Neural crest cell (in vitro differentiated cells): ENCODE results near the gene PFKFB3. TPM values are rescaled to one million over a fixed set of nuclear protein-coding genes. Genes with fewer than 3 reads are reported as not detected.

ENCODE experiments used
- DNase-seq: peaks from one replicate; pipeline ENCODE4 v3.0.0; 2021; ENCODE audit warnings: low read depth, mixed read lengths, low spot score
- H3K27ac Mint-ChIP-seq: one replicate; pipeline ENCODE4 v1.8.0; 2021; ENCODE audit warnings: mild to moderate bottlenecking, mixed read lengths; ENCODE audit not compliant: unreplicated experiment
- H3K27me3 Mint-ChIP-seq: 2 replicates; pipeline ENCODE4 v1.8.0; 2021; ENCODE audit warnings: low read depth, mild to moderate bottlenecking, mixed read lengths
- H3K36me3 Mint-ChIP-seq: 2 replicates; pipeline ENCODE4 v1.8.0; 2021; ENCODE audit warnings: low read depth, mild to moderate bottlenecking, mixed read lengths
- H3K4me1 Mint-ChIP-seq: 2 replicates; pipeline ENCODE4 v1.8.0; 2021; ENCODE audit warnings: mixed read lengths
- H3K4me3 Mint-ChIP-seq: one replicate; pipeline ENCODE4 v1.8.0; 2021; ENCODE audit warnings: mild to moderate bottlenecking, mixed read lengths
- H3K9me3 Mint-ChIP-seq: 2 replicates; pipeline ENCODE4 v1.8.0; 2021; ENCODE audit warnings: mixed read lengths
- total RNA-seq: library from RNA; stranded (reverse); gene quantifications from 2 replicates; pipeline ENCODE4 v1.2.1, GENCODE V29; 2021
- TF ChIP-seq, protein P1 (sequence below): fragments of 200-600 bp; sonication (generic); conservative IDR thresholded peaks from 2 replicates; pipeline ENCODE4 v1.5.0; 2021; ENCODE audit warnings: antibody characterized with exemption, mild to moderate bottlenecking

Gene PFKFB3
- total RNA-seq, 1 donor from 2014 or later: 36.7 TPM

DNA sequence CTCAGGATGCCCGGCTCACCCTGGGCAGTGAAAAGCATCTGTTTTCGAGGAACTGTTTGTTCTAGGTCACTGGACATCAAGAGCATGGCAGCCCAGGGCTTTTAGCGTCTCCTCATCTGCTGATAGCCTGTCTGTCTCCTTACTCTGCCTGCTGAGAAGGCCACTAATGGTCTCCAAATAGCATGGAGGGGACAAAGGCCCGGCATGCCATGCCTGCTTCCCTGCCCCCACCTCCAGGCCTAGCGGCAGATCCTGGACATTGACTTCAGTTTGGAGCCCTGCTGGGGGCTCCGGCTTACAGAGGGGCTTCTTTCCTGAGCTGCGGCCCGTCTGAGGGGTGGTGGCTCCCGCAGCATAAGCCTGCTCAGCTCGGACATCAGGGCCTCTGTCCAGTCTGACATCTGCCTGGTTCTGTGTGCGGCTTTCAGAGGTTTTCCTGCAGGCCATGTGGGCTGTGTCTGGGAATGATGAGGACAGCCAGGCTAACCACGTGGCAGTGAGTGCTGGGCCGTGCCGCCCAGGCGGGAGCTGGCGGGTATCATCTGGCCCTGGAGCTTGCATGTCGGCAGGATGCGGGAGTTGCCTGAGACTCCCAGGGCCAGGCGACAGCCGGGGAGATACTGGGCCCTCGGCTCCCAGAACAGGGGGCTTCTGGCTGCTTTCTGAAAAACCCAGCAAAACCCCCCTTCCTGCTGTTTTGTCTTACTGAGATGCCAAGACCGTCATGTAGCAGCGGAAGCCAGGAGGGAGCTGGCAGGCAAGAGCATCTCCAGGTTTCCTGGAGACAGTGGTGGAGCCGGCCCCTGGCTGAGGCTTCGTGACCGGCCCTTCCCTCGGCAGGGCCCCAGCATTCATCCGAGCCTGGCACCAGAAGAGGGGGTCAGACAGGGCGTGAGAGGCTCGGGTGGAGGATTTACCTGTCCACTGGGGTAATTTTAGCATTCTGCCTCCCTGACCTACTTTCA lies 9.2 kb downstream of the PFKFB3 start:
- Mint-ChIP-seq H3K27me3 (no peaks in the 10 kb centered on the region), H3K4me1 (peaks cover 30% of the 10 kb centered on the region), H3K27ac (peak overlapping the region; percentile 6), H3K9me3 (no peaks in the 10 kb centered on the region), H3K4me3 (peak overlapping the region; percentile 7), H3K36me3 (peaks cover 12% of the 10 kb centered on the region)
- no peak for DNase-seq
- TF ChIP-seq, protein P1, sequence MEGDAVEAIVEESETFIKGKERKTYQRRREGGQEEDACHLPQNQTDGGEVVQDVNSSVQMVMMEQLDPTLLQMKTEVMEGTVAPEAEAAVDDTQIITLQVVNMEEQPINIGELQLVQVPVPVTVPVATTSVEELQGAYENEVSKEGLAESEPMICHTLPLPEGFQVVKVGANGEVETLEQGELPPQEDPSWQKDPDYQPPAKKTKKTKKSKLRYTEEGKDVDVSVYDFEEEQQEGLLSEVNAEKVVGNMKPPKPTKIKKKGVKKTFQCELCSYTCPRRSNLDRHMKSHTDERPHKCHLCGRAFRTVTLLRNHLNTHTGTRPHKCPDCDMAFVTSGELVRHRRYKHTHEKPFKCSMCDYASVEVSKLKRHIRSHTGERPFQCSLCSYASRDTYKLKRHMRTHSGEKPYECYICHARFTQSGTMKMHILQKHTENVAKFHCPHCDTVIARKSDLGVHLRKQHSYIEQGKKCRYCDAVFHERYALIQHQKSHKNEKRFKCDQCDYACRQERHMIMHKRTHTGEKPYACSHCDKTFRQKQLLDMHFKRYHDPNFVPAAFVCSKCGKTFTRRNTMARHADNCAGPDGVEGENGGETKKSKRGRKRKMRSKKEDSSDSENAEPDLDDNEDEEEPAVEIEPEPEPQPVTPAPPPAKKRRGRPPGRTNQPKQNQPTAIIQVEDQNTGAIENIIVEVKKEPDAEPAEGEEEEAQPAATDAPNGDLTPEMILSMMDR: no peak

DNA sequence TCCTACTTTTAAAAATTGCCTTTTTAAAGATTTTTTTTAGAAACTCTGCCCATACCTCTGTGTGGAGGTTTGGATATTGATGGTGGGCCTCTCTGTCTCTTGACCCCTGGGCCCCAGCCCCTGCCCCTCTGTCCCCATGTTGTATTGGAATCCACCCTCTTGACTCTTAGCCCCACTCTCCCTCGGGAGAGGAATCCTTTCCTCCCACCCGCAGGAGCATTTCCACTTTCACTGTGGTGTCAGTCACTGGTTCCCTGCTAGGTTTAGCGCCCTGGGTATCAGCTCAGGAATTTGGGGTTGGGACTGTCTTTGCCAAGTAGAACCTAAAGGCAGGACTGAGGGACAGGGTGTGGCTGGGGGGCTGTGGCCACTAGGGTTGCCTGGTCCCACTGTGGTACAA lies 10.1 kb downstream of the PFKFB3 start:
- no peaks in the 10 kb centered on the region for H3K27me3 Mint-ChIP-seq
- peaks cover 15% of the 10 kb centered on the region for H3K36me3 Mint-ChIP-seq
- TF ChIP-seq, protein P1: no peak
- H3K9me3 Mint-ChIP-seq: no peaks in the 10 kb centered on the region
- peaks cover 27% of the 10 kb centered on the region for H3K4me1 Mint-ChIP-seq
- H3K27ac Mint-ChIP-seq: no peak overlapping the region
- H3K4me3 Mint-ChIP-seq: no peak overlapping the region
- DNase-seq: no peak

DNA sequence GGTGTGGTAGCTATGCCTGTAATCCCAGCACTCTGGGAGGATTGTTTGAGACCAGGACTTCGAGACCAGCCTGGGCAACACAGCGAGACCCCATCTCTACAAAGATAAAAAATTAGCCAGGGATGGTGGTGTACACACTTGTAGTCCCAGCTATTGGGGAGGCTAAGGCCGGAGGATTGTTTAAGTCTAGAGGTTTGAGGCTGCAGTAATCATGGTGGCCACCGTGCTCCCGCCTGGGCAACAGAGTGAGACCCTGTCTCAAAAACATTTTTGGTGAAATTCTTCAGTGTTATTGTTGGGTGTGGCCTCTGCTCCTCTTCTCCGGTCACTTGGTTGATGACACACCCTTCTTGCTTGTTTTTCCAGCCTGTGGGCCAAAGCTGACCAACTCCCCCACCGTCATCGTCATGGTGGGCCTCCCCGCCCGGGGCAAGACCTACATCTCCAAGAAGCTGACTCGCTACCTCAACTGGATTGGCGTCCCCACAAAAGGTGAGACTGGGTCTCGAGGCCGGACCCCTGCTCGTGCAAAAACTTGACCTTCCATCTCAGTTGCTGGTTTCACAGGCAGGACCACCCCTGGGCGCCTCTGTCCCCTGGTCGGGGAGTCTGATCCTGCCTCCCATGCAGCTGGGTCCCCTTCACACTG lies 10.6 kb downstream of the PFKFB3 start:
- H3K27ac Mint-ChIP-seq: no peak overlapping the region

DNA sequence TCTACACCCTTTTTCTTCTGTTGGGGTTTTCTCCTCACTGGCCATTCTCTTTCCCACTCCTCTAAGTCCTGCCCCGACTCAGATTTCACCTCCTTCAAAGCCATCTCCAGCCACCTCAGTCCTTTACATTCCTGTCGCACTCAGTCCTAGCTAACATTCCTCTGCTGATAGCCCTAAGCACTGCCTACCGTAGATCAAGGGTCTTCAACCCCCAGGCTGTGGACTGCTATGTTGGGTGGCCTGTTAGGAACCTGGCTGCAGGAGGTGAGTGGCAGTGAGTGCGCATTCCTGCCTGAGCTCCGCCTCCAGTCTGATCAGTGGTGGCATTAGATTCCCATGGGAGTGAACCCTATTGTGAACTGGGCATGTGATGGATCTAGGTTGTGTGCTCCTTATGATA lies 11.2 kb downstream of the PFKFB3 start:
- no peak for DNase-seq
- H3K27me3 Mint-ChIP-seq: no peaks in the 10 kb centered on the region
- no peaks in the 10 kb centered on the region for H3K9me3 Mint-ChIP-seq
- no peak overlapping the region for H3K27ac Mint-ChIP-seq
- TF ChIP-seq, protein P1: no peak
- peaks cover 19% of the 10 kb centered on the region for H3K4me1 Mint-ChIP-seq
- H3K4me3 Mint-ChIP-seq: no peak overlapping the region
- peaks cover 15% of the 10 kb centered on the region for H3K36me3 Mint-ChIP-seq

More for the DNA sequence above, 10.6 kb downstream of the PFKFB3 start:
- peaks cover 24% of the 10 kb centered on the region for H3K4me1 Mint-ChIP-seq
- TF ChIP-seq, protein P1: no peak
- no peaks in the 10 kb centered on the region for H3K27me3 Mint-ChIP-seq
- no peaks in the 10 kb centered on the region for H3K9me3 Mint-ChIP-seq
- no peak for DNase-seq
- H3K36me3 Mint-ChIP-seq: peaks cover 15% of the 10 kb centered on the region
- no peak overlapping the region for H3K4me3 Mint-ChIP-seq

DNA sequence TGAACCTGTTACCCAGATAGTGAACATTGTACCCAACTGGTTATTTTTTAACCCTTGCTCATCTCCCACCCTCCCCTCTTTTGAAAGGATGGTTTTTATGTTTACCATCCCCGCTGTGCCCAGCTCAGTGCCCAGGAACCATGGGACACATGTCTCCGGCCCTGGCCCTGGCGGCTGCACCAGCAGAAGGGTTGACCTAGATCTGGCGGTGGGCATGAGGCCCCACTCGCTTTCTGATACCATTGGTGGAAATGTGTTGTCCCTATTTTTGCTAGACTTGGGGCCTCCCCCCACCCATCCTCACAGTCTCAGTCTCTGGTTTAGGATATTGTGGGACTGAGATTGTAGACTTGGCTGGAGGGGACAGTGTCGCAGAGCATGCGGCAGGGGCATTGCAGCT lies 11.9 kb downstream of the PFKFB3 start:
- no peaks in the 10 kb centered on the region for H3K27me3 Mint-ChIP-seq
- no peak for DNase-seq
- H3K9me3 Mint-ChIP-seq: no peaks in the 10 kb centered on the region
- peaks cover 16% of the 10 kb centered on the region for H3K4me1 Mint-ChIP-seq
- H3K27ac Mint-ChIP-seq: peak overlapping the region; percentile 6
- H3K36me3 Mint-ChIP-seq: peaks cover 15% of the 10 kb centered on the region
- TF ChIP-seq, protein P1: no peak
- no peak overlapping the region for H3K4me3 Mint-ChIP-seq
